HG02981 (cell line): ENCODE measurements around the gene ZNF91.
A peak's percentile ranks its signal among the peaks of the same experiment; 100 is the strongest.
"Not testable (repeated sequence)": the region's sequence is repeated elsewhere in the genome, so short reads cannot be mapped to it uniquely, and the experiment has no call there.

Experiments used
- ATAC-seq: cut with Tn5 transposase; IDR thresholded peaks from one replicate; pipeline ENCODE4 v1.9.1; 2021; ENCODE audit warnings: mild to moderate bottlenecking, moderate library complexity; ENCODE audit not compliant: unreplicated experiment

The ZNF91 gene

GRCh38 chr19:23395041-23395721 lies at the start of gene ZNF91:
ZNF91 (minus strand) TSS chr19:23395471; CDS start chr19:23395354, 117 bp downstream.
- ATAC-seq: peak; percentile 98

- ATAC-seq: no peak
These were observed 45.5 kb upstream of the ZNF91 start for GRCh38 chr19:23440791-23441190.

GRCh38 chr19:23440207-23440606 lies 44.9 kb upstream of the ZNF91 start:
- no peak for ATAC-seq

GRCh38 chr19:23439623-23440022 lies 44.4 kb upstream of the ZNF91 start:
- ATAC-seq: no peak

GRCh38 chr19:23437901-23438300 lies 42.6 kb upstream of the ZNF91 start:
- ATAC-seq: no peak

GRCh38 chr19:23436944-23437343 lies 41.7 kb upstream of the ZNF91 start:
- no peak for ATAC-seq

- ATAC-seq: no peak
These were observed 41.0 kb upstream of the ZNF91 start for GRCh38 chr19:23436318-23436717.

- no peak for ATAC-seq
These were observed 25.6 kb upstream of the ZNF91 start for GRCh38 chr19:23420824-23421223.

GRCh38 chr19:23419261-23419660 lies 24.0 kb upstream of the ZNF91 start:
- ATAC-seq: not testable (repeated sequence)

GRCh38 chr19:23415561-23416191 lies 20.4 kb upstream of the ZNF91 start:
- no peak for ATAC-seq

- no peak for ATAC-seq
These were observed 19.8 kb upstream of the ZNF91 start for GRCh38 chr19:23415034-23415433.

- no peak for ATAC-seq
These were observed 14.9 kb upstream of the ZNF91 start for GRCh38 chr19:23410155-23410554.

GRCh38 chr19:23409392-23410048 lies 14.2 kb upstream of the ZNF91 start:
- ATAC-seq: no peak

- no peak for ATAC-seq
These were observed 12.4 kb upstream of the ZNF91 start for GRCh38 chr19:23407616-23408133.

- ATAC-seq: no peak
These were observed 11.4 kb upstream of the ZNF91 start for GRCh38 chr19:23406721-23407120.

- no peak for ATAC-seq
These were observed 10.8 kb upstream of the ZNF91 start for GRCh38 chr19:23406091-23406490.

- no peak for ATAC-seq
These were observed 9.4 kb upstream of the ZNF91 start for GRCh38 chr19:23404676-23405075.

- no peak for ATAC-seq
These were observed 8.5 kb upstream of the ZNF91 start for GRCh38 chr19:23403581-23404324.

GRCh38 chr19:23403052-23403451 lies 7.8 kb upstream of the ZNF91 start:
- no peak for ATAC-seq

- no peak for ATAC-seq
These were observed 7.1 kb upstream of the ZNF91 start for GRCh38 chr19:23402388-23402787.

GRCh38 chr19:23401086-23401610 lies 5.9 kb upstream of the ZNF91 start:
- no peak for ATAC-seq
